NCI-H82 treated with DMSO at 0.1 percent for 48 hours (cell line): ENCODE results near the gene IRF7.
"Not testable (repeated sequence)": the region's sequence is repeated elsewhere in the genome, so short reads cannot be mapped to it uniquely, and the experiment has no call there.

ENCODE experiments used
- DNase-seq: peaks from one replicate; lab custom pipeline; 2025; ENCODE audit not compliant: unreplicated experiment; lab: John Stamatoyannopoulos, UW

The IRF7 gene

DNA sequence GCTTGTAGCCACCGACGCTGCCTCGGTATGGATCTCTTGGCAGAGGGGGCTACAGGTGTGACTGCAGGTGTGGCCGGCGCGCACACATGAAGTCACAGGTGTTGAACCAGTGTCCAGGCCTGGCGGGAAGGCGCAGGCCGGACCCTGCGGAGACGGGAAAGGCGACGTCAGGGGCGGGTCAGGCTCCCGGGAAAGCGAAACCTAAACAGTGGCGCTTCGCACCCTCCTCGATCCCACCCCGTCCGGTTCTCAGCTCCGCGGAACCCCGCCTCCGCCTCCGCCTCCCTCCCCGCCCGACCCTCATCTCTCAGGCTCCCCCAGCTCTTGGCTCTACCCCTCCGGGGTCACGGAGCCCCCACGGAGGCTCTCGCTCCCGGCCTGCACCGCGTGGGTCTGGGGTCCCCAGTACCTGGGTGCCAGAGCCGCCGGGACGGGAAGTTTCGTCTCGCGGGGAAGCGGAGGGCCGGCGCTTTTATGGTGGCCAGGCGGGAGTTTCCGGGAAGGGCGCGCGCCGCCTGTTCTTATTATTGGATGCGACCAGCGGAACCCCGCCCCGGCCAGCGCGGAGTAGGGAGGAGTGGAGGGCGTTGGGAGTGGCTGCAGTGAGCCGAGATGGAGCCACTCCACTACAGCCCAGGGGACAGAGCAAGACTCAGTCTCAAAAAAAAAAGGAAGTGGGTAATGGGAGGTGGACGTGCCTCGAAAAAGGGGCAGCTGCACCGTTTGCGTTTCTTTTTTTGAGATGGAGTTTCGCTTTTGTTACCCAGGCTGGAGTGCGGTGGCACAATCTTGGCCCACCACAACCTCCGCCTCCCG is at the start of gene IRF7:
Gene IRF7 (minus strand): TSS at position 447 of the 816 bp plus-strand sequence. CDS start 586 bp downstream, outside the sequence.
- DNase-seq = peak; percentile 5

DNA sequence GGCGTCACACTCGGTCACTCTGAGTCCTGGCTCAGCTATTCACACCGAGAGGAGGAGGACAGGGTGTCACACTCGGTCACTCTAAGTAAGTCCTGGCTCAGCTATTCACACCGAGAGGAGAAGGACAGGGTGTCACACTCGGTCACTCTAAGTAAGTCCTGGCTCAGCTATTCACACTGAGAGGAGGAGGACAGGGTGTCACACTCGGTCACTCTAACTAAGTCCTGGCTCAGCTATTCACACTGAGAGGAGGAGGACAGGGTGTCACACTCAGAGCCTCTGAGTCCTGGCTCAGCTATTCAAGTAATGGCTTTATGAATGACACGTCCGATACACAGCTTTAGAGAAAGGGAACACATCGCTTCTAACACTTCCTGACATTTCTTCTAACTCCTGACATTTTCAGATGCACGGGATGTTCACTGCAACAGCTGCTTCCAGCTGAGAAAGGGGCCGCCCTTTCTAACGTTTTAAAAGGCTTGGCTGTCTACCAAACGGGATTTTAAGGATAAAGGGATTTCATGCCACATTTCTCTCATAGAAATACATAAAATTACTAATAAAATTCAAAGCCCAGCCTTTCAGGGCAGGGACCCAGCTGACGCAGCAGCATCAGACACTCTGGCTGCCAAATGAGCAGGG is 49.4 kb upstream of the IRF7 start:
- no peak for DNase-seq

DNA sequence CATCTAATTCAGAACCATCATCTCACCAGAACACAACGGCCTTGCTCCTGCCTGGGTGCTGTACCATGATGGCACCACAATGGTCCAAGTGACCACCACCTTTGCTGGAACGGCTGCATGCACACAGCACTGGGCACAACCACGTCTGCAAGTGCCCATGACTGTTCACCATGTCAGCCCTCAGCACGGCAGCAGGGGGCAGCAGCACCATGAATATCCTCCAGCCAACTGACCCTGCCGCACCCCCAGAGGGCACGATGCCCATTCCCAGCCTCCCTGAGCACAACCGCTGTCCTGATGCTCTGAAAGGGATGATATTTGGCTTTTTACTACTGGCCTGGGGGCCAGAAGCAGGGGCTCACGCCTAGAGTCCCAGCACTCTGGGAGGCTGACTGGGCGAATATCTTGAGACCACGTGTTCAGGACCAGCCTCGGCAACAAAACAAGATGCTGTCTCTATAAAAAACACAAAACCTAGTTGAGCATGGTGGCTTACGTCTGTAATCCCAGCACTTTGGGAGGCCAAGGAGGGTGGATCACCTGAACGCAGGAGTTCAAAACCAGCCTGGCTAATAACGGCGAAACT is 47.0 kb upstream of the IRF7 start:
- DNase-seq = no peak

DNA sequence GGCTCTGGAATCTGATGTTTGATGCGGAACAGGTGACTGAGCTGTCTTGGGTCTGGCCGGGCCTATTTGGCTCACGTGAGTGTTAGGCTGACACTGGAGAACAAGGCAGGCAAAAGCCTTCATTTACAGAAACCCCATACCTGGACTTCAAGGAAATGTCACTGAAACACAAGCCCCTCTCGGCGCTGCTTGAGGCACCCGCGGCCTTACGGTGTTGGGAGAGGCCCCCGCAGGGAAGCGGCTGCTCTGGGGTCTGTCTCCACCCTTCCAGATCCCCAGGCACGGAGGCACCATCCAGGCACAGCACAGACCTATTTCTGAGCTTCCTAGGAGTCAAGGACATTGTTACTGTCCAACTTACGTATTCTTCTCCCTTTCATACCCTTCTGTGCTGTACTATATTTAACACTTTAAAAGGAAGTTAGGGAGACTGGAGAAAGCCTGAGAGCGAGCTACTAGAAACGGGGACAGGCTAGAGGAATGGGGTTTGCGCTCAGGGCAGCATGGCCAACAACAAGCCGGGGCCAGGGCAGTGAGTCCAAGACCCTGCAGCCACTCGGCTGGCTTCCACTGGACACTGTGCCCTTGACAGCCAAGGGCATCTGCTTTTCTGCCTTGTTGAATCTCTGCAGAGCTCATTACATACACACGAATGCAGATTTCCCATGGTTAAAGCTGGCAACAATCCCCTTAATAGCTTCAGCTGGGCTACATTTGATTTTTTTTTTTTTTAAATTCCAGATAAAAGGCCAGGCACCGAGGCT is 45.1 kb upstream of the IRF7 start:
- no peak for DNase-seq

DNA sequence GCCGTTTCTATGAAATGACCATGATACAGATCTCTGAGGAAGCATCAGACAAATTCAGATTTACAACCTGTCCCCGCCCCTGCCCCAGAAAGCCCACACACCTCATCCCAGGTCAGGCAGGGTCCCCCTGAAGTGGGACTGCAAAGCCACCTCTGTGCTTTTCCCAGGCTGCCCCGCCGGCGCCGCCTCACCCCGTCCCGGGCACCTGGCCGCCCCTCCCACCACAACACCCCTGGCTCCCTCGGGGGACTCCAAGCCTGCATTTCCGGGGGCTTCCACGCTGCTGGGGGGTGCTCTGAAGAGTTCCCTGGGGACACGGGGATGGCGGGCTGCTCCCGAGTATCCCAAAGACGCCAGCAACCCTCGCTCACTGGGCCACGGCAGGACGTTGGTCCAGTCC is 44.5 kb upstream of the IRF7 start:
- no peak for DNase-seq

DNA sequence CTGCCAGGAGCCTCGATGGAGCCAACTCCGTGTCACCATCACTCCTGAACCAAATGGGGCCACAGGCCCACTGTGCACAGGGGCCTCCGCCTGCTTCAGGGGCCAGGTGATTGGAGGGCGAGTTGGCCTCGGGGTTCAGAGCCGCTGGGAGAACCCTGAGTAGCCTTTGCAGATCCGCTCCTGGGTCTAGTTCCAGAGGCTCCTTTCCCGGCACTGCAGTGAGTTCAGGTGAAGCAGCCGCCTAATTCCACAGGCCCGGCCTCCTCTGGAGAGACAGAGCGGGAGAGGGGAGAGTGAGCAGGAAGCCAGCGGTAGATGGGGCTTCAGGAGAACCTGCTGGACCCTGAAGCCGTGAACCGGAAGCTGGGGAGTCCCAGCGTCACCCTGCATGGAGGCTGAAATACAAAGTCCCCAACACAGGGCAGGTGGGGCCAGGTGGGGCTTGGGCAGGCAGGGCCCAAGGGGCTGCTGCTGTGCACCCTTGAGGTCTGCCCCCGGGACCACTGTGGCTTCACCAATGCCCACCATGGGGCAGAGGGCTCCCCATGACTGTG is 43.9 kb upstream of the IRF7 start:
- no peak for DNase-seq

DNA sequence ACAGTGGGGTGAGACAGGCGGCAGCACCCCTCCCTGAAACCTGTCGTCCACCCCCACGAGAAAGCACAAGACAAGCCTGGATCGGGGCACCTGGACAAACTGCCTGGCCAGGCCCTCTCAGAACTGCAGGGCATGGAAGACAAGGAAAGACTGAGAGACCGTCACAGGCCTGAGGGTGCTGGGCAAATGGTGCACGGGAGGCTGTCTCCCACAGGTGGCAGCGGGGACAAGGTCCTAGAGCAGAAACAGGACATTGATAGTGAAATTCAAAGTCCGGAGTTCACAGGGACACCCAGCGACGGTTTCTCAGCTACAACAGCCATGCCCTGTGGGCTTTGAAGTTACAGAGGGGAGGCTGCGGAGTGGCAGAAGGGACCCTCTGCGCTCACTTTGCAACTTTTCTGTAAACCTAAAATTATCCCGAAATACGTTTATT is 42.0 kb upstream of the IRF7 start:
- DNase-seq = no peak

DNA sequence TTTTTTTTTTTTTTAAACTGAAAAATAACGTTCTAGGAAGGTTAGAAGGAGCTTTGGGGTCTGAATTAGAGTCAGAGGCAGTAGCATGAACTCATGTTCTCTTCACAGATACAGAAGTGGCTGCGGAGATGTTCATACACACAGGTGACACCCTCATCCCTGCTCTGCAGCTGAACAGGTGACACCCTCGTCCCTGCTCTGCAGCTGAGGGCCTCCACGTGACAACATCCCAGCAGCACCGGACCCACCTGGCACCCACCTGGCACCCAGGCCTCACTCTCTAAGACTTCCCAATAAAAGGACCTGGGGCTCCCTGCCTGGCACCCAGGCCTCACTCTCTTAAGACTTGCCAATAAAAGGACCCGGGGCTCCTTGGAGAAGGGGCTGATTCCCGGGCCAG is 41.1 kb upstream of the IRF7 start:
- no peak for DNase-seq

DNA sequence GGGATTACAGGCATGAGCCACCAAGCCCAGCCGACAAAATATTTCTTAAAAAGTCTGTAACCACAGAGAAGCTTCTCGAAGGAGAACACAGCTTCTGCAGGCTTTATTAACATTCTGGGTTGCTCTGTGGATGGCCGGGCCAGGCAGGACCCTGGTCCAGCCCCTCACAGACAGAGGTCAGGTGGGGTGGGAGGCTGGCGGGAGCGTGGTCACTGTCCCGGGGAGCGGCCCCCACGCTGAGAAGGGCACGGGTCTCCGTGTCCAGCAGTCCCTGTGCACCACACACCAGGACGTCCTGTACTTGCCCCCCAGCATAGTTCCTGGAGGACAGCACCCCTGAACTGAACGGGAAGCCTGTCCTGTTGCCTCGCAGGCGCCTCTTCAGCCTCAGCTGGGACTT is 40.7 kb upstream of the IRF7 start:
- no peak for DNase-seq

DNA sequence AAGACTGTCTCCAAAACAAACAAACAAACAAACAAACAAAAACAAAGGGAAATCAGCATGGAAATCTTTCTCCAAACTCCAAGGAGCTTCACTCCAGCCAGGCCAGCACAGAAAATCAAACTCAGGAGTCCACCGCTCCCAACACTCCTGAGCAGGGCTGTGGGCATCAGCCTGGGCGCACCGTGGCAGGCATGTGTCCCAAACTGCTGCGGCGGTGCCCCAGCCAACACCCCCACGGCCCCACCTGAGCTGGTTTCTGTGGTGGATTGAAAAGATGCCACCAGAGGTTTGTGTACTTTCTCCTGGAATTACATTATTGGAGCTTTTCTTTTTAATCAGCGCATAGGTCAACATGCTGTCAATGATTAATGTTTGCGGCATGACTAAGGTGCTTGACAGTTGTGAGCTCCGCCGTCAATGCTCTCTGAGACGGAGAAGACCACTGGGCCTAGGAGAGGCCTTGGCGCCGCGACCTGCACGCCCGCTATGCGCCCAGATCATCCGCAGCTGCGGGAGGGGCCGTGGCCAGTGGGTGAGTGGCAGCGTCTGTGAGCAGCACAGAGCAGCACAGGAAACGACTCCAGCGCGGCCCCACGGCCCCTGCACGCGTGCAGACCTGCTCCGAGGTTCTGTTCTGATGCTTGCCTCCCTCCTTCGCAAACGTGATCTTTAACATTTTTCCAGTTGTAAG is 39.4 kb upstream of the IRF7 start:
- no peak for DNase-seq

DNA sequence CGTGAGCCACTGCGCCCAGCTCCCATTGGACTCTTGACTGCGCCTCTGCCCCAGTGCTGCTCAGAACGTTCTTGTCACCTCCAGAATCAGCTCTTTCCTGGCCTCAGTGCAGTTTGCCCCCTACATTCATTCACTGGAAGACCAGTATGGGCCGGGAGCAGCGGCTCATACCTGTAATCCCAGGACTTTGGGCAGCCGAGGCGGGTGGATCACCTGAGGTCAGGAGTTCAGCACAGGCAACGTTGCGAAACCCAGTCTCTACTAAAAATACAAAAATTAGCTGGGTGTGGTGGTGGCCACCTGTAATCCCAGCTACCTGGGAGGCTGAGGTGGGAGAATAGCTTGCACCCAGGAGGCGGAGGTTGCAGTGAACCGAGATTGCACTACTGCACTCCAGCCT is 38.7 kb upstream of the IRF7 start:
- DNase-seq = not testable (repeated sequence)

DNA sequence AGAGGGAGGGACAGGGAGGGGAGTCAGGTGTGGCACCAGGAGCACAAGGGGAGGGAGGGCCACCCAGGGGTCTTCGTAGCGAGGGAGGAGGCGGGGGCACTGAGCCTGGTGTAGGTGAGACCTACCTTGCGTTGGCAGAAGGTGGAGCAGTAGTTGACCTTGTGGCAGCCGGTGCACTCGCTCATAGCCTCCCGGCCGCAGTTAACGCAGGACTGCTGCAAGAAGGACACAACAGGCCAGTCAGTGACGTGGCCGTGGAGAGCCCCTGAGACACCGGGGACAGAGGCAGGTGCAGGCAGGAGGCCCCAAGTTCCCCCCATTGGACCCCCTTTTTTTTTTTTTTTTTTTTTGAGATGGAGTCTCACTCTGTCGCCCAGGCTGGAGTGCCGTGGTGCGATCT is 38.1 kb upstream of the IRF7 start:
- no peak for DNase-seq

DNA sequence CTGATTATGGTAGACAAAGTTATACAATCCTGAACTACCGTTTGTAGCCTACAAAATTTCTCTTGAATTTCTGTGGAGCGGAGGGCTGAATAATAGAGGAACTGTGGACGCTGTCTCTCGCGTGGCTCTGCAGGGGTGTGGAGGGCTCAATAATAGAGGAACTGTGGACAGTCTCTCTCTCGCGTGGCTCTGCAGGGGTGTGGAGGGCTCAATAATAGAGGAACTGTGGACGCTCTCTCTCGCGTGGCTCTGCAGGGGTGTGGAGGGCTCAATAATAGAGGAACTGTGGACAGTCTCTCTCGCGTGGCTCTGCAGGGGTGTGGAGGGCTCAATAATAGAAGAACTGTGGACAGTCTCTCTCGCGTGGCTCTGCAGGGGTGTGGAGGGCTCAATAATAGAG is 37.4 kb upstream of the IRF7 start:
- not testable (repeated sequence) for DNase-seq

DNA sequence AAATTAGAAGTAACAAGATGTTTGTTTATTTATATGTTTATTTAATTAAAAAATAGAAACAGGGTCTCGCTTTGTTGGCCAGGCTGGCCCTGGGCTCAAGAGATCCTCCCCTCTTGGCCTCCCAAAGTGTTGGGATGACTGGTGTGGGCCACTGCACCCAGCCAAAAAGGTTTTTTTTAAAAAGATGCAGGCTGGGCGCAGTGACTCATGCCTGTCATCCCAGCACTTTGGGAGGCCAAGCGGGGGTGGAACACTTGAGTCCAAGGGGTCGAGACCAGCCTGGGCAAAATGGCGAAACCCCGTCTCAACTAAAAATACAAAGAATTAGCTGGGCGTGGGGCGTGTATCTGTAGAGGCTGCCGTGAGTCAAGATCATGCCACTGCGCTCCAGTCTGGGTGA is 34.7 kb upstream of the IRF7 start:
- no peak for DNase-seq

DNA sequence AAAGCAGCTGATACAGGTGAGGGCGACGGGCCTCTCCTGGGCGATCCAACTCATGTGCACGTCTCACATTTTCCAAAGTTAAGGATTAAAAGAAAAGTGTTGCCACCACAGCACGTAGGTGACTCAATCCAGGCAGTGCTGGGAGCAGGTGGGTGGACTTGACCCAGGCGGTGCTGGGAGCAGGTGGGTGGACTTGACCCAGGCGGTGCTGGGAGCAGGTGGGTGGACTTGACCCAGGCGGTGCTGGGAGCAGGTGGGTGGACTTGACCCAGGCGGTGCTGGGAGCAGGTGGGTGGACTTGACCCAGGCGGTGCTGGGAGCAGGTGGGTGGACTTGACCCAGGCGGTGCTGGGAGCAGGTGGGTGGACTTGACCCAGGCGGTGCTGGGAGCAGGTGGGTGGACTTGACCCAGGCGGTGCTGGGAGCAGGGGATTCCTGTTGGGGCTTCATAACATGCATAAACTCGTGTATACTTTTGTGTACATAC is 32.0 kb upstream of the IRF7 start:
- not testable (repeated sequence) for DNase-seq

DNA sequence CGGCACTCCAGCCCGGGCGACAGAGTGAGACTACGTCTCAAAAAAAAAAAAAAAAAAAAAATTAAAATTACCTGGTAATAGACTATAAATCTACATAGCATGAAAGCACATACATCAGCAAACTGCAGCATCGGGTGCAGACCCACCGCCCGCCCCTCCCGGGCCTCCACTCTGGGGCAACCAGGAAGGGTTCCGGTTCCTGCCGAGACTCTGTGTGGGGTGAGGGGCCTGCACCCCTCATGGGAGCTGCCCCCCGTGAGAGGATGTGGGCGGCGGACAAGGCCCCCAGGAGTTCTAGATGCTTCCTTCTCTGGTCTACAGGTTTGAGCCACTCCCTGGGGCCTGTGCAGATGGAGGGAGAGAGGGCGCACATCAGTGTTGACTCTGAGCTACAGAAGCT is 30.5 kb upstream of the IRF7 start:
- no peak for DNase-seq

DNA sequence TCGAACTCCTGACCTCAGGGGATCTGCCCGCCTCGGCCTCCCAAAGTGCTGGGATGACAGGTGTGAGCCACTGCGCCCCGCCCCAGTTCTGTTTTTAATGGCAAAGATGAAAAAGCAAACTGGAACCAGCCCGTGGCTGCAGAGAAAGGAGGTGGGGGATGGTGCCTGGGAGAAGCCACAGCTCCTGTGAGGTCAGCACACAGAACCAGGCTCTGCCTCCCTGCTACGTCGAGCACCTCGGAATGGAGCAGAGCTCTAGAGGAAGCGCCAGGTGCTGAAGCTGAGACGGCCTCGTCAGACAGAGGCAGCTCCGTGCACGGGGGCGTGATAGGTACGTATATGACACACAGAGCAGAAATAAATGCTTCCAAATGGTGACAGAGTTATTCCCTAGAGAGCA is 29.8 kb upstream of the IRF7 start:
- no peak for DNase-seq

DNA sequence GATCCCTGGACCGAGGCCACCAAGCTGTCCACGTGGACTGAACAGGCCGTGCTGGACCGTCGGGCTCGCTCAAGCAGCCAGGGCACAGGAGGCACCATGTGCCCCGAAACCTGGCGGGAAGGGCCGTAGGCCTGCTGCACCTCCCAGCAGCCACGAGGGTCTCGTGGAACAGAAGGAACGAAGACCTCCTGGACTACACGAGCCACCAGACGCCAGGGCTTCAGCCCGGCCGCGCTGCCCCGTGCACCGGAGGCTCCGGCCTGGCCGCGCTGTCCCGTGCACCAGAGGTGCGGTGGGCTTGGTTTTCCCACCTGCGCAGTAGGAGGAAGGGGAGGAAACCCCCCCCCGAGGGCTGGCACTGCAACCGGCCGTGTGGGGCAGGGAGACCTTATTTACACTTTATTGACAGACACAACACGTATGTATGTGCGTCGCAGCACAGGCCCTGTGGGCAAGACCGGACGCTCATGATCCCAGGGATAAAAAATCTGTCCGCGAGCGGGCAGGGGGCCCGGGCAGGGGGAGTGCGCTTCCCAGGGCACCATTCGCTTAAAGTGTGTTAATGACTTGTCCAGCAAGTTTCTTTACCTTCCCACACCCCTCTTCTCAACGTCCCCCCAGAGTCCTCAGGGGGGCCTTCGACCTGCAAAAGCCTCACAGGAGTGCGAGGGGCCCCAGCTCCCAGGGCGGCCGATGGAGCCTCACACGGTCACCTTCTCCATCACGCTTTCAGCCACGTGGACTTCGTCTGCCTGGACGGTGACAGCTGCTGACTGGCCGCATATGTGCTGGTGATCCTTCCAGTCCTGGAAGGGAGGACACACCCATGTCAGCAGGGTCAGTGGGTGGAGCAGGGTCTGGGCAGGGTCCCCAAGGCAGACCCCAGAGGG is 28.3 kb upstream of the IRF7 start:
- DNase-seq = no peak

DNA sequence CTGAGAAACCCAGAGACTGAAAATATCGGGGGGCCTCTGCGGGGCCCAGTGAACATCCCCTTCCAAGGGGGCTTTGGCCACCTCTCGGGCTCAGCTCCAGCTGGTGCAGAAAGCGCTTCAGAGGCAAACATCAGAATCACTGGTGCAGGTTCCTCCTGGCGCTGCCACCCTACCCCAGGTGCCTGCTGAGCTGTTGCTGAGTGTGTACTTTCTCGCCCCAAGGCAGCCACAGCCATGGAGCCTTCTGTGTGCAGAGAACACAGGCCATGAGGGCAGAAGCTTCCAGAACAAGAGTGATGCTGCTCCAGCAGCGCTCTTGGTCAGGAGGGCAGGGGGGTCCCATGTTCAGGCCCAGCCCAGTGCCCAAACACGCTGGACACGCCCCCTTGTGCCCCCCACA is 27.6 kb upstream of the IRF7 start:
- DNase-seq = no peak
